ENCODE data around the gene ZBED1.
"Not testable (repeated sequence)": the region's sequence is repeated elsewhere in the genome, so short reads cannot be mapped to it uniquely, and the experiment has no call there.

The ZBED1 gene

DNA sequence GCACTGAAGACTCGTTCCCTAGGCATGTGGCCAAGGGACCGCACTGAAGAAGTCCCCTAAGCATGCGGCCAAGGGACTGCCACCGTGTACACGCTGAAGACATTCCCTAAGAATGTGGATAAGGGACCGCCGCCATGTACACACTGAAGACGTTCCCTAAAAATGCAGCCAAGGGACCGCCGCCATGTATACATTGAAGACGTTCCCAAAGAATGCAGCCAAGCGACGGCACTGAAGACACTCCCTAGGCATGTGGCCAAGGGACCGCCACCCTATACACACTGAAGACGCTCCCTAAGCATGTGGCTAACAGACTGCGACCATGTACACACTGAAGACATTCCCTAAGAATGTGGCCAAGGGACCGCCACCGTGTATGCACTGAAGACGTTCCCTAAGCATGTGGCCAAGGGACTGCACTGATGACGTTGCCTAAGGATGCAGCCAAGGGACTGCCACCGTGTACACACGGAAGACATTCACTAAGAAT lies 31.5 kb downstream of the ZBED1 start:
- H3K36me3 Mint-ChIP-seq (ENCODE audit: low read depth): peaks cover 18% of the 10 kb centered on the region
- H3K9me3 Mint-ChIP-seq: peaks cover 4% of the 10 kb centered on the region
- H3K4me3 Mint-ChIP-seq: no peak overlapping the region
- TF ChIP-seq, protein P1, sequence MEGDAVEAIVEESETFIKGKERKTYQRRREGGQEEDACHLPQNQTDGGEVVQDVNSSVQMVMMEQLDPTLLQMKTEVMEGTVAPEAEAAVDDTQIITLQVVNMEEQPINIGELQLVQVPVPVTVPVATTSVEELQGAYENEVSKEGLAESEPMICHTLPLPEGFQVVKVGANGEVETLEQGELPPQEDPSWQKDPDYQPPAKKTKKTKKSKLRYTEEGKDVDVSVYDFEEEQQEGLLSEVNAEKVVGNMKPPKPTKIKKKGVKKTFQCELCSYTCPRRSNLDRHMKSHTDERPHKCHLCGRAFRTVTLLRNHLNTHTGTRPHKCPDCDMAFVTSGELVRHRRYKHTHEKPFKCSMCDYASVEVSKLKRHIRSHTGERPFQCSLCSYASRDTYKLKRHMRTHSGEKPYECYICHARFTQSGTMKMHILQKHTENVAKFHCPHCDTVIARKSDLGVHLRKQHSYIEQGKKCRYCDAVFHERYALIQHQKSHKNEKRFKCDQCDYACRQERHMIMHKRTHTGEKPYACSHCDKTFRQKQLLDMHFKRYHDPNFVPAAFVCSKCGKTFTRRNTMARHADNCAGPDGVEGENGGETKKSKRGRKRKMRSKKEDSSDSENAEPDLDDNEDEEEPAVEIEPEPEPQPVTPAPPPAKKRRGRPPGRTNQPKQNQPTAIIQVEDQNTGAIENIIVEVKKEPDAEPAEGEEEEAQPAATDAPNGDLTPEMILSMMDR (IDR thresholded peaks at IDR 0.05; ENCODE audit: unreplicated experiment in 3 of 3): no peak
- no peaks in the 10 kb centered on the region for H3K27me3 Mint-ChIP-seq (ENCODE audit: low read depth)
- H3K27ac Mint-ChIP-seq: no peak overlapping the region
- no peaks in the 10 kb centered on the region for H3K4me1 Mint-ChIP-seq

DNA sequence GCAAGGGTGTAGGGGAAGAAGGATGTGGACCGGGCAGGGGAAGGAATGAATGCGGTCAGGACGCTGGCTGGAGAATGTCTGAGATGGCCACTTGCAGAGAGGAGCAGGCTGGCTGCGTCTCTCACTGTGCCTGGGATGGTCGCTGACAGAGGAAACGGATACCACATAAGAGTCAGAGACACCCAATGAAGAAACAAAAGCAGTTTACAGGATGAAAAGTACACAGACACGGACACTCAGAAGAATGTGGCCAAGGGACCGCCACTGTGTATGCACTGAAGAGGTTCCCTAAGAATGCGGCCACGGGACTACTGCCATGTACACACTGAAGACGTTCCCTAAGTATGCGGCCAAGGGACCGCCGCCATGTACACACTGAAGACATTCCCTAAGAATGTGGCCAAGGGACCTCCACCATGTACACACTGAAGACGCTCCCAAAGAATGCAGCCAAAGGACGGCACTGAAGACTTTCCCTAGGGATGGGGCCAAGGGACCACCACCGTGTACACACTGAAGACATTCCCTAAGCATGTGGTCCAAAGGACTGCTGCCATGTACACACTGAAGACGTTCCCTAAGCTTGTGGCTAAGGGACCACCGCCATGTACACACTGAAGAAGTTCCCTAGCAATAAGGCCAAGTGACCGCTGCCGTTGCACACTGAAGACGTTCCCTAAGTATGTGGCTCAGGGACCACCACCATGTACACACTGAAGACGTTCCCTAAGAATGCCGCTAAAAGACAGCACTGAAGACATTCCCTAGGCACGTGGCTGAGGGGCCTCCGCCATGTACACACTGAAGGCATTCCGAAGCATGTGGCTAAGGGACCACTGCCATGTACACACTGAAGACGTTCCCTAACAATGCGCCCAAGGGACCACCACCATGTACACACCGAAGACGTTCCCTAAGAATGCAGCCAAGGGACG lies 32.2 kb downstream of the ZBED1 start:
- H3K36me3 Mint-ChIP-seq (ENCODE audit: low read depth): peaks cover 18% of the 10 kb centered on the region
- H3K9me3 Mint-ChIP-seq: peaks cover 4% of the 10 kb centered on the region
- peak overlapping the region in 1 of 3 experiments; percentile 9 for H3K27ac Mint-ChIP-seq
- TF ChIP-seq, protein P1 (IDR thresholded peaks at IDR 0.05; ENCODE audit: unreplicated experiment in 3 of 3): no peak
- H3K27me3 Mint-ChIP-seq (ENCODE audit: low read depth): no peaks in the 10 kb centered on the region
- H3K4me3 Mint-ChIP-seq: no peak overlapping the region
- H3K4me1 Mint-ChIP-seq: peaks cover 2% of the 10 kb centered on the region

DNA sequence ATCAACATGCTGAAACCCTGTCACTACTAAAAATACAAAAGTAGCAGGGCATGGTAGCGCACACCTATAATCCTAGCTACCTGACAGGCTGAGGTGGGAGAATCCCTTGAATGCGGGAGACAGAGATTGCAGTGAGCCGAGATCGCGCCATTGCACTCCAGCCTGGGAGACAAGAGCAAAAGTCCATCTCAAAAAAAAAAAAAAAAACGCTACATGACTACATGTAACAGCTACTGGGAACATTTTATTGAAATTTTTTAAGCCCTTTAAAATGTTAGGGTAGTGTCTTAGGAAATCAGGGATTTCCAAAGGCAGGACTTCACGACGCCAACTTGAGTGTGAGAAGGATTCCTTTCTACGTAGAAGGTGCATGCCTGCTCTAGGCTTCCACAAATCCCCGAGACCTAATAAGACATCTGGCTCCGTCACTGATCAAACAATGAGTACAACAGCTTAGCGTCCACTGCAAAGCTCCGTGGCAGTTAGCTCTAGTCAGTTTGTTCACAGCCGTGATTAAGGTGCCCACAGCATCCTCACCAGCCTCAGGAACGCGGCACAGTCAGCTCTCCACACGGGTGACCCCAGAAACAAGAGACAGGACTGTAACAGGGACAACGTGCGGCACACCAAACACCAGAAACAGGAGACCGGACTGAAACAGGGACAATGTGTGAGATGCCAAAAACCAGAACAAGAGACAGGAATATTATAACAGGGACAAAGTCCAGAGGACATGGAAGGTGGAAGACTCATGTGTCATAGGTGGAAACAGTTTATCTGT lies 33.7 kb downstream of the ZBED1 start:
- peaks cover 9% of the 10 kb centered on the region for H3K4me1 Mint-ChIP-seq
- no peaks in the 10 kb centered on the region for H3K27me3 Mint-ChIP-seq (ENCODE audit: low read depth)
- H3K27ac Mint-ChIP-seq: no peak overlapping the region
- no peak overlapping the region for H3K4me3 Mint-ChIP-seq
- H3K36me3 Mint-ChIP-seq (ENCODE audit: low read depth): peaks cover 18% of the 10 kb centered on the region
- TF ChIP-seq, protein P1 (IDR thresholded peaks at IDR 0.05; ENCODE audit: unreplicated experiment in 3 of 3): no peak
- H3K9me3 Mint-ChIP-seq: peaks cover 4% of the 10 kb centered on the region

DNA sequence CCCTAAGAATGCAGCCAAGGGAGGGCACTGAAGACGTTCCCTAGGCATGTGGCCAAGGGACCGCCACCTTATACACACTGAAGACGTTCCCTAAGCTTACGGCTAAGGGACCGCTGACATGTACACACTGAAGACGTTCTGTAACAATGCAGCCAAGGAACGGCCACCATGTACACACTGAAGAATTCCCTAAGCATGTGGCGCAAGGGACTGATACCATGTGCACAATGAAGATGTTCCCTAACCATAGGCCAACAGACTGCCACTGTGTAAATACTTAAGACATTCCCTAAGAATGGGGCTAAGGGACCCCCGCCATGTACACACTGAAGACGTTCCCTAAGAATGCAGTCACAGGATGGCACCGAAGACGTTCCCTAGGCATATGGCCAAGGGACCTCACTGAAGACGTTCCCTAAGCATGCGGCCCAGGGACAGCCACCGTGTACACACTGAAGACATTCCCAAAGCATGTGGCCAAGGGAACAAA lies 36.1 kb downstream of the ZBED1 start:
- Mint-ChIP-seq H3K27me3 (ENCODE audit: low read depth) (no peaks in the 10 kb centered on the region), H3K27ac (no peak overlapping the region), H3K36me3 (ENCODE audit: low read depth) (peaks cover 13% of the 10 kb centered on the region), H3K4me3 (no peak overlapping the region), H3K4me1 (peaks cover 13% of the 10 kb centered on the region), H3K9me3 (no peaks in the 10 kb centered on the region)
- TF ChIP-seq, protein P1 (IDR thresholded peaks at IDR 0.05; ENCODE audit: unreplicated experiment in 3 of 3): no peak

DNA sequence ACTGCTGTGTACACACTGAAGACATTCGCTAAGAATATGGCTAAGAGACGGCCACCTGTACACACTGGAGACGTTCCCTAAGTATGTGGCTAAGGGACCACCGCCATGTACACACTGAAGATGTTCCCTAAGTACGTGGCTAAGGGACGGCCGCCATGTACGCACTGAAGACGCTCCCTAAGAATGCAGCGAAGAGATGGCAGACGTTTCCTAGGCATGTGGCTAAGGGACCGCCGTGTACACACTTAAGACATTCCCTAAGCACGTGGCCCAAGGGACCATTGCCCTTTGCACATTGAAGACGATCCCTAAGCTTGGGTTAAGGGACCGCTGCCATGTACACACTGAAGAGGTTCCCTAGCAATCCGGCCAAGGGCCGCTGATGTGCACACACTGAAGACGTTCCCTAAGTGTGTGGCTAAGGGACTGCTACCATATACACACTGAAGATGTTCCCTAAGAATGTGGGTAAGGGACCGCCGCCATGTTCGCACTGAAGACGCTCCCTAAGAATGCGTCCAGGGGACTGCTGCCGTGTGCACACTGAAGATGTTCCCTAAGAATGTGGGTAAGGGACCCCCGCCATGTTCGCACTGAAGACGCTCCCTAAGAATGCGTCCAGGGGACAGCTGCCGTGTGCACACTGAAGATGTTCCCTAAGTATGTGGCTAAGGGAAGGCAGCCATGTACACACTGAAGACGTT lies 36.7 kb downstream of the ZBED1 start:
- no peaks in the 10 kb centered on the region for H3K27me3 Mint-ChIP-seq (ENCODE audit: low read depth)
- H3K4me1 Mint-ChIP-seq: peaks cover 13% of the 10 kb centered on the region
- peaks cover 10% of the 10 kb centered on the region for H3K36me3 Mint-ChIP-seq (ENCODE audit: low read depth)
- TF ChIP-seq, protein P1 (IDR thresholded peaks at IDR 0.05; ENCODE audit: unreplicated experiment in 3 of 3): no peak
- no peaks in the 10 kb centered on the region for H3K9me3 Mint-ChIP-seq
- no peak overlapping the region for H3K4me3 Mint-ChIP-seq
- no peak overlapping the region for H3K27ac Mint-ChIP-seq

DNA sequence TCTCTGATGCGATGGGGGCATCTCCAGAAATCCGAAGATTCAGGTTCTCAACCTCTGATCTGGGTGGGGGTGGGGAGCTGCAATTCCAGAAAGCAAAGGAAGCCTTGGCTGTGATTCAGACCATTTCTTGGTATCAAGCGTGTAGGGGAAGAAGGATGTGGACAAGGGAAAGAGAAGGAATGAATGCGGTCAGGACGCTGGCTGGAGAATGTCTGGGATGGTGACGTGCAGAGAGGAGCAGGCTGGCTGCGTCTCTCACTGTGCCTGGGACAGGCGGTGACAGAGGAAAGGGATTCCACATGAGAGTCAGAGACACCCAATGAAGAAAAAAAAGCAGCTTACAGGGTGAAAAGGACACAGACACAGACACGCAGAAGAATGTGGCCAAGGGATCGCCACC lies 37.3 kb downstream of the ZBED1 start:
- H3K27ac Mint-ChIP-seq; H3K36me3 Mint-ChIP-seq (ENCODE audit: low read depth); H3K27me3 Mint-ChIP-seq (ENCODE audit: low read depth); H3K4me3 Mint-ChIP-seq; H3K9me3 Mint-ChIP-seq: not testable (repeated sequence)
- peaks cover 13% of the 10 kb centered on the region for H3K4me1 Mint-ChIP-seq
